Activated naive CD8-positive, alpha-beta T cell (primary cell): ENCODE measurements around the gene RPP25L.
A peak's percentile ranks its signal among the peaks of the same experiment; 100 is the strongest.

ENCODE experiments used
- H3K27ac Mint-ChIP-seq: one replicate; pipeline ENCODE4 v1.8.0; 2021; ENCODE audit warnings: mixed read lengths
- H3K27me3 Mint-ChIP-seq: one replicate; pipeline ENCODE4 v1.8.0; 2021; ENCODE audit warnings: mixed read lengths
- H3K36me3 Mint-ChIP-seq: one replicate; pipeline ENCODE4 v1.8.0; 2021; ENCODE audit warnings: mixed read lengths
- H3K4me1 Mint-ChIP-seq: one replicate; pipeline ENCODE4 v1.8.0; 2021; ENCODE audit warnings: low read depth, mixed read lengths
- H3K4me3 Mint-ChIP-seq: one replicate; pipeline ENCODE4 v1.8.0; 2021; ENCODE audit warnings: mild to moderate bottlenecking, mixed read lengths
- H3K9me3 Mint-ChIP-seq: one replicate; pipeline ENCODE4 v1.8.0; 2021; ENCODE audit warnings: low read depth, mixed read lengths

Gene RPP25L

DNA sequence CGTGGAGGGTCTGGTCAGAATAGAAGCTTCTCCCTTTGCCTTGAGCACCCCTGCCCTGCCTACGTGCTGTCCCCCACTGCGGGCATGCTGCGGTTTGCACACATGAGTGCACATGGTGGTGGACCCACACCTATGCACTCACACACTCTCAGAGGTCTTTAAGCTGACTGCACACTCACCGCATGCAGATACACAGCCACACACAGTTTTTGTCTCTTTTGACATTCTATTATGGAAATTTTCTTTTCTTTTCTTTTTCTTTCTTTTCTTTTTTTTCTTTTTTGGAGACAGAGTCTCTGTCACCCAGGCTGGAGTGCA lies 17.6 kb upstream of the RPP25L start:
- H3K4me1 Mint-ChIP-seq, result peaks cover 26% of the 10 kb centered on the region
- H3K4me3 Mint-ChIP-seq, result peak overlapping the region; percentile 86
- H3K9me3 Mint-ChIP-seq, result no peaks in the 10 kb centered on the region
- H3K36me3 Mint-ChIP-seq, result no peaks in the 10 kb centered on the region
- peaks cover 27% of the 10 kb centered on the region for H3K27me3 Mint-ChIP-seq
- no peak overlapping the region for H3K27ac Mint-ChIP-seq

DNA sequence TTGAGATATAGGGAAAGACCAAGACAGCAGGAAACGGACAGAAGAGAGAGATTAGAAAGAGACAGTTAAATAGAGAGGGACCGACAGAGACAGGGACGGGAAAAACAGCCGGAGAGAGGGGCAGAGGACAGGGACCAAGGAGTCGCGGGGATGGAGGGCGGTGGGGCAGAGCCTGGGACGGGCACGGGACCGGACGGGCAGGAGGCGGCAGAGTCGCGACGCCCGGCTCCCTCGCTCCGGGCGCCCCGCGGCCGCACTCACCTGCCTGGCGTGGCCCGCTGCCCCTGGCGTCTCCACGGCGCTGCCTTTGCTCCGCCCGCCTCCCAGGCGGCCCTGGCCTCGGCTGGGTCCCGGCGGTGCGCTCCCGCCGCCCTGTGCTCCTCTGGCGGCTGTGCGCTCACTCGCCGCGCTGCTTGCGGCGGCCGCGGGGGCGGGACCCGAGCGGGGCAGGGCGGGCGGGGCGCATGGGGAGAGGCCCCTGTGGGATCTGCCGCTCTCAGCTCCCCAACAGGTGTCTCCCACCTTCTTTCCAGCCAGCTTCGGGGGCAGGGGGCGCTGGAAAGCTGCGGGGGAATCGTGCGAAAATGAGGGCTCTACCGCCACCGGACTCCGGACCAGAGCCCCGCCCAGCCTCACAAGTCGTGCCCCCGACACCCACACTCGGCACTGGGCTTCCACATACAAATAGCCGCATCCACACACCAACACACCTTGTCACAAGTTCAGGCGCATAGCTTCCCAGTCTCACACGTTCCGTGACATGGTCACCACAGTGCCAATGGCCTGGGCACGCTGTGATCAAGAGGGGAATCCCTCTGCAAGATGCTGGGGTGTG lies 17.0 kb upstream of the RPP25L start, which contains the start of gene ARID3C:
Gene ARID3C, minus strand, starts transcription at position 411 of the 835 bp plus-strand sequence. CDS start 1,052 bp downstream, outside the sequence.
- H3K27me3 Mint-ChIP-seq, result peaks cover 28% of the 10 kb centered on the region
- no peaks in the 10 kb centered on the region for H3K36me3 Mint-ChIP-seq
- H3K27ac Mint-ChIP-seq, result no peak within 1 kb of the TSS
- peak within 1 kb of the TSS; percentile 86 for H3K4me3 Mint-ChIP-seq
- H3K9me3 Mint-ChIP-seq, result no peaks in the 10 kb centered on the region
- H3K4me1 Mint-ChIP-seq, result peaks cover 23% of the 10 kb centered on the region

DNA sequence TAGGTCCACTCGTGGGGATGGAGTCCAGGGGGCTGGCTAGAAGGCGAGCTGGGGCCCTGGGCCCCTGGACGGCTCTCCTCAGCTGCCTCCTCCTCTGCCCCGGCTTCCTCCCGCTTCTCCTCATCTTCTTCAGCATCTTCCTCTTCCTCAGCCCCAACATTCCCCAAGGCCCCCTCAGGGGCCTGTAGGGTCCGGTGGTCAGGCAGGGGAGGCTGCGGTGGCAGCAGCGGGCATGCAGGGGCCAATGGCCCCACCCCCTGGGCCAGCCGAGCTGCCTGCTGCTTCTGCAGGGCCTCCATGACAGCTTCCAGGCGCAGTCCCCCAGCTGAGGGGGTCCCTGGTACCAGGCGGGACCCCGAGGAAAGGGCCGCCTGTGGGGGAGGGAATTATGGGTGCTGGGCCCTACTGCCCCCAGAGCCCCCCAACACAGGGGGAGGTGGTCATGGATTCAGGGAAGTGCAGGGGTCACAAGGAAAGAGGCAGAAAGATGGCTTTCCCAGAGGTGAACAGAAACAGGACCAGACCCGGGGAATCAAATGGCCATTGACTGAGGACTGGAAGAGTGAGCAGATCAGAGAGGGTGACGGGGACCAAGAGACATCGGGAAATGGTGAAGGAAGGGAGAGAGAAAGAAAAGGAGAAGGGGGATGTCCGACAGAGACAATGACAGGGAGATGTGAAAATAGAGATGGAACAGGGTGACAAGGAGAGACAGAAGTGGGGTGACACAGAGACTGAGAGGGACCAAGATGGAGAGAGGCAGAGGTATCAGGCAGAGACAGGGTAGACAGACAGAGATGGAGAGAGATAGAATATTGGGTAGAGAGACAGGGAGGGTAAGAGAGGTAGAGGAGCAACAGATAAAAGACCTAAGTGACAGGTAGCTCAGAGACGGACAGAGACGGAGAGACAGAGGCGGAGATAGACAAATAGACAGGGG lies 16.1 kb upstream of the RPP25L start:
- no peaks in the 10 kb centered on the region for H3K9me3 Mint-ChIP-seq

DNA sequence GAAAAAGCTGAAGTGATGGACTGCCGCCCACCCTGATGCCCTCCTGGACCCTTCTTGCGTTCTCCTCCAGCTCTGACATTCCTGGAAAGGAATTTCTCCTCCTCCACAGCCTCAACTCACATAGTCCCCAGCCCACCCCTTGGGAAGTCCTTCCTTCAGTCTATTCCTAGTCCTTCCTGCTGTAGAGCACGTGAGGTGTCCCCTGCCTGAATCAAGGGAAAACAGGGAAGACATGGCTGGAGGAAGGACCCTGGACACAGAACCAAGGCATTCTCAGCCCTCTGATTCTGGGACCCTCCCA lies 13.2 kb upstream of the RPP25L start:
- no peaks in the 10 kb centered on the region for H3K9me3 Mint-ChIP-seq
- no peak overlapping the region for H3K27ac Mint-ChIP-seq
- H3K27me3 Mint-ChIP-seq, result peaks cover 37% of the 10 kb centered on the region
- no peaks in the 10 kb centered on the region for H3K36me3 Mint-ChIP-seq
- H3K4me3 Mint-ChIP-seq, result no peak overlapping the region
- H3K4me1 Mint-ChIP-seq, result peaks cover 29% of the 10 kb centered on the region

More for the DNA sequence above, 16.1 kb upstream of the RPP25L start:
- peaks cover 25% of the 10 kb centered on the region for H3K4me1 Mint-ChIP-seq
- H3K27me3 Mint-ChIP-seq, result peaks cover 32% of the 10 kb centered on the region
- no peaks in the 10 kb centered on the region for H3K36me3 Mint-ChIP-seq
- peak overlapping the region; percentile 84 for H3K4me3 Mint-ChIP-seq
- H3K27ac Mint-ChIP-seq, result no peak overlapping the region

DNA sequence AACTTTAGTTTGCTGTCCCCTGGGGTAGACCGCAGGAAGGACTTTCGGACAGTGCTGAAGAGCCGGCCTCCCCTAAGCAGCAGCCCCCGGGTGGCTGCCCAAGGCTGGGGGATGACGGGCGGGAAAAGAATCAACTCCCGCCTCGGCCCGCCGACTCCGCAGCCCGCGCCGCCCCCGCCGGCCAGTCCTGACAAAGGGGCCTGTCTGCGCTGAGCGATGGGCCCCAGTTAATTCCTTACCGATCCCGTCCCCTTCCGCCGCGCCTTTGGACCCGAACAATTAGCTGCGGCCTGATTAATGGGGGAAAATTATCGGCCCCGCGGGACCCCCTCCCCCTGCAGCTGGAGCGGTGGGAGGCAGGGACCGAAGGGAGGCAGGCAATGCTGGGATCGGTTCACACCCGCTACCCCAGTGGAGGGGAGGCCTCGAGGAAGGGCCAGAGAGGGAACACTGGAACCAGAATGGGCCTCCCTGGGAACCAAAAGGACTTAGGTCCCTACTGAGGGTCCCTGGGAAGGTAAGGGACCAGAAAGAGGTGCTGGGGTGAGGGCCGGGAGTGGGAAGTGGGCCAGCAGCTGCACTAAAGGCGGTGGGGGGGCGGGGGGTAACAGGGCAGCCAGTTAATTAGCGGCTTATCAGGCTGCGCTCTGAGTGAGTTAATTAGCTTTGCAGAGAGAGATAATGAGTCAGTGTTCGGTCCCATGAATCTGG lies 12.7 kb upstream of the RPP25L start:
- H3K36me3 Mint-ChIP-seq, result no peaks in the 10 kb centered on the region
- H3K27ac Mint-ChIP-seq, result no peak overlapping the region
- peak overlapping the region; percentile 66 for H3K4me3 Mint-ChIP-seq
- H3K4me1 Mint-ChIP-seq, result peaks cover 31% of the 10 kb centered on the region
- H3K27me3 Mint-ChIP-seq, result peaks cover 35% of the 10 kb centered on the region
- H3K9me3 Mint-ChIP-seq, result no peaks in the 10 kb centered on the region

DNA sequence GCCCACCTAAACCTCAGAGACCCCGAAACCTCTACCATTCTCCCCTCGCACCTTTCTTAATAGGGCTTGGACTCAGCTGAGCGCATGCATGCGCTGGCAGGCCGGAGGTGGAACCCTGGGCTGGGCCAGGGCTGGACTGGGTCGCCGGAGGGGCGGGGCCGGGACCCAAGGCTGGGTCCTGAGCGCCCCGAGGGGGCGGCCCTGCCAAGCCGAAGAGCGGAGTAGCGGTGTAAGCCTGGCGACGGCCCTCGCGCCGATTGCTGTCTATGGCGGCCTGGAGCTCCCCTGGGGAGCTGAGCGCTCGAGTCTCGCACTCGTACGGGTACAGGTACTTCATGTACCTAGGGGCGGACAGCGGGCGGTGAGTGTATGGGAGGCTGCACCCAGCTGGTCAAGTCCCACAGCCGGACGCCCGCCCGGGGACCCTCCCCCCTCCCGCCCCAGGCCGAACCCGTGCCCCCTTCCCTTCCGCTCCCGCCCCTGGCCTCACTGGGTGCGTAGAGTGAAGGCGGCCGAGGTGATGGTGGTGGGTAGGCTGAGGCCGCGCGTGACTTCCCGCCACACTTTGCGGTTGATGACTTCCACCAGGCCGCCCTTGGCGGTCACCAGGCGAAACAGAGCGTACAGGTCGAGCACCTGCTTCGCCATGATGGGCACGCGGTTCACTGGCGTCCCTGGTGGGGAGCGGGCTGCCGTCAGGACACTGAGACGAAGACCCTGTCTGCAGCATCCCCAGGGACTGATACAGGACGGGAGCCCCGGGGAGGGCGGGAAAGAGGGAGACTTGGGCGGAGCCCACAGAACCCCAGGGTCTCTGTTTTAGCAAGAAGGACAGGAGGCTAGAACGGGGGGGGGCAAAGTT lies 11.7 kb upstream of the RPP25L start:
- Mint-ChIP-seq H3K36me3 (no peaks in the 10 kb centered on the region), H3K4me3 (peak overlapping the region; percentile 66), H3K9me3 (no peaks in the 10 kb centered on the region), H3K27ac (no peak overlapping the region), H3K27me3 (peaks cover 32% of the 10 kb centered on the region), H3K4me1 (peaks cover 34% of the 10 kb centered on the region)

DNA sequence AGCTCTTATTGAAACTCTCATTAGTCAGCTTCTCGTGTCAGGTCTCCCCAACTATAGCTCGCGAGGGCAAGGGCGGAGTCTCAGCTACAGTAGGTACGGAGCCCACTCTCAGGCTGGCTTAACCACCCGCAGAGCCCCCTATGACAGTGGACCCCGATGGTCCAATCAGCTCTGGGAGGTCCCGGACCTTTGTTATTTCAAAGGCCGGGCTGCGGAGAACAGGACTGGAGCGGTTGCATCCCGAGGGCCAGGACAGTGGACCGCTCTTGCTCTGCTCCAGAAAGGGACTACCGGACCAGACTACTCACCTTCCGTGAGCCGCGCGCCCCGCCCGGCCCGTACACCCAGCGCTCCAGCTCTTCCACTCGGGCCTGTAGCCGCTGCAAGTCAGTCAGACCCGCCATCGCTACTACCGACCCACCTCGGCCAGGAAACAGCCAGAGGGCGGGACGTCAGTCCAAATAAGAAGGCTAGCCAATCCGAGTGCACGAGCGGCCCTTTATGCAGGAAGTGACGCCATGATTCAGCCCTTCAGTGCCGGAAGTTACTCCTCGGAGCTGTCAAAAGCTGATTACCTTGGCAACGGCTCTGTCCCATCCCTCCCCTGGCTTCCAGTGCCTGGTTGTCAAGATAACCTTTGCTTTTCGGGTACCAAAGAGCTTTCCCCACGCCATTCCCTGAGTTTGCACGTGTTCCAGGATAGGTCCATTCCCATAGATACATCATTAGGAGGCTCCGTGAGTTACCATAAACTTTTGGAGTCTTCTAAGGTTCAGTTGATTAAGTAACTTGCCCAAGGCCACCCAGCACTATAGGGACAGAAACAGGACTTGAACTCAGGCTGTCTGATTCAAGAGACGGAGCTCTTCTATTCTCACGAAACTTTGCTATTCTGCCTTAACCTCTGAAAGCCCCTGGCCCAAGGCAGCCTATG lies 8.4 kb upstream of the RPP25L start, which contains the start of gene DCTN3:
Gene DCTN3, minus strand, starts transcription at position 435 of the 934 bp plus-strand sequence. Its CDS starts 31 bp downstream, at position 404.
- H3K9me3 Mint-ChIP-seq, result no peaks in the 10 kb centered on the region
- peak within 1 kb of the TSS; percentile 66 for H3K27ac Mint-ChIP-seq
- peak within 1 kb of the TSS; percentile 95 for H3K4me3 Mint-ChIP-seq
- peaks cover 12% of the 10 kb centered on the region for H3K27me3 Mint-ChIP-seq
- peaks cover 6% of the 10 kb centered on the region for H3K36me3 Mint-ChIP-seq
- H3K4me1 Mint-ChIP-seq, result peaks cover 28% of the 10 kb centered on the region

DNA sequence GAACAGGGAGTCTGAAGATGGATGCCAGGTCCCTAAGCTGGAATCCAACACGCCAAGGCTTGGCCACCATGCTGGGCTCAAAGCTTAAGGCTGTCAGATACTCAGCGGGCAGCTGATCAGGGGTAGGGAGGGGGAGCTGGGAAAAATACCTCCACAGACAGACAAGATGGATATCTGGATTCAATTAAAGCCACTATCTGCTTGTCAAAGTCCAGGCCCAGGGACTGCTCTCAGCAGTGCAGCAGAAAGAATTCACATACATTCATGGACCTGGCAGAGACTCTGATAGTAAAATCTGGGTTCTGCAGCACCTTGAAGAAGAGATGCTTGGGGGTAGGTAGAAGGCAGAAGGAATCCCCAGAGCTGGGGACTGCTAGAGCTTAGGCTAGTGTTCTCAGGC lies 3.2 kb upstream of the RPP25L start:
- Mint-ChIP-seq H3K27ac (no peak overlapping the region), H3K36me3 (peaks cover 9% of the 10 kb centered on the region), H3K9me3 (no peaks in the 10 kb centered on the region), H3K4me3 (no peak overlapping the region), H3K27me3 (no peaks in the 10 kb centered on the region), H3K4me1 (peaks cover 32% of the 10 kb centered on the region)

DNA sequence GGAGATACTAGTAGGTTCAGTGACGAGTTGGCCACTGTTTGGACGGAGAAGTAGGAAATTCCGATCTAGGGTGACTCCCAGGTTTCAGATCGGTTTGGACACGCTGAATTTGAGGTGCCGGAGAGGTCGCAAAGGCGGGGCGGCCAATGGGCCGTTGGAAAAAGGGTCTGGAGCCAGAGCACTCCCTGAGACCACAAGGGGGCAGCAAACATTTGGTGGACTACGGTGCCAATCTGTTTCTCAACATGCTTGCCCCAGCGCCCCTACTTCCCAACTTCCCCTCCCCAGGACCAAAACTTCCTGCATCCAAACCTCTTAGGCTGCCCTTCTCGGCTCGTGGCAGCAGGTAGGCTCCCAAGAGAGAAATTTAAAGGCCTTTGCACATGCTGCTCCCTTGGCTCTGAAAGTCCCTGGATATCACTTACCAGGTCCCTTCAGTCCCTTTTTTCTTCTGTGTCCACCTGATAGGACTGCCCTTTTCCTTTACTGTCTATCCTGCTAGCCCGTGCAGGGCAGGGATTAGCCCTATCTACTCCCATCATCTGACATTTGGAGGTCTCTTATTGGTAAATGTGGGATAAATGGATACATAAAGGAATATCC lies 992 bp upstream of the RPP25L start:
- no peaks in the 10 kb centered on the region for H3K27me3 Mint-ChIP-seq
- H3K9me3 Mint-ChIP-seq, result no peaks in the 10 kb centered on the region
- H3K27ac Mint-ChIP-seq, result peak overlapping the region; percentile 96
- H3K36me3 Mint-ChIP-seq, result peaks cover 9% of the 10 kb centered on the region
- peaks cover 23% of the 10 kb centered on the region for H3K4me1 Mint-ChIP-seq
- peak overlapping the region; percentile 88 for H3K4me3 Mint-ChIP-seq

DNA sequence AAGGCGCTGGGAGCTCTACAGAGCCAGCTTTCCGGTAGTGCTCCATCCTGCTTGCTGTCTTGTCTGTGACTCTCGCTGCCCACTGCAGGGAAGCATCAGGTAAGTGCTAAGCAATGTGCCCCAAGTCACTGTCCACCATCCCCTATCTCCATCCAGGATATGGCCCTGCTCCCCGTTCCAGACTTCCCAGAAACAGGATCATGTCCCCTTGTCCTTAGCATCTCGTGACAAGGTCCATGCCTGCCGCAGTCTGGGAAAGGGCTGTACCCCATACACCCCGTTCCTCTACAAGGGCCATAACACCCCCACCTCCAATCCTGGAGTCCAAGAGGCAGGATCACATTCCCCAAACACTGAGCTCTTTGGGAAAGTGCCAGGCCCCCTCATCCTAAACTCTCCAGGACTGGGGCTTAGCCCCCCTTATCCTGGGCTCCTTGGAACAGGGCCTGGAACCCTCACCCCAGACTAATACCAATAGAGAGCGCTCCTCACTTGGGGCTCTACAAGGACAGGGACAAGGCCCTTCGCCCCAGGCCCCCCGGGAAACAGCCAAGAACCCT lies 566 bp downstream of the RPP25L start:
- Mint-ChIP-seq H3K27me3 (no peaks in the 10 kb centered on the region), H3K9me3 (no peaks in the 10 kb centered on the region), H3K4me3 (peak overlapping the region; percentile 88), H3K27ac (peak overlapping the region; percentile 96), H3K4me1 (peaks cover 23% of the 10 kb centered on the region), H3K36me3 (peaks cover 4% of the 10 kb centered on the region)

DNA sequence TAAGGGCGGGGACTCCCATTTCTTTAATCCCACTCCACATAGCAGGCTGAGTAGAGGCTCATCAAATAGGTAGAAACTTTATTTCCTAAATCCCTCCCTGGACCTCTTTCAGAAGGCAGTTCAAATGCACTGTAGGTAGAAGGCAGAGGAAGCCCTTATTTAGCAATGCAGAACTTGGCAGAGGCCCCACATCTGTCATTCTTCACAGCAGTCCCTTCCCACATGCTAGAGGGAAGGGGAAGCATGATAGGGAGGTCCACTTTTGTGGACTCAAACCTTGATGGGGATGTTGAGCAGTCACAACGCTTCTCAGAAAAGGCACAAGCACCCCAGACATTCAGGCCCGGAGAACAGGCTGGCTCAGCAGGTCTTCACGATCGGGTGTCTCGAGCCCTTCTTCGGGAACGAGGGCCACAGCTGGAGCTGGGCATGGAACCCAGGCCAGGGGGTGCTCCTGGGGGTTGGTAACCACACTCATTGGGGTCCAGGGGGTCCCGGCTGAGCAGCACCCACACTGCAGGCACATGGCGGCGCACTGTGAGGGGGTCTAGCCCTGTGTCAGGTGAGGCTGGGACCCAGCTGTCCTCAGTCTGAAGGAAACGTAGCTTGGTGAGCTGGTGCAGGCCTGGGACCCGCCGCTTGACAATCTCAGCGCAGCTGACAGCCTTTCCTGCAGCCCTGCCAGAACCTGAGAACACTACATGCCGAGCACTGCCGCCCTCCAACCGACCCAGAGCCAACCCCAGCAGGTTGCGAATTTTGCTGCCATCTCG lies 1.3 kb downstream of the RPP25L start:
- Mint-ChIP-seq H3K27me3 (no peaks in the 10 kb centered on the region), H3K4me3 (peak overlapping the region; percentile 88), H3K4me1 (peaks cover 23% of the 10 kb centered on the region), H3K27ac (peak overlapping the region; percentile 13), H3K9me3 (no peaks in the 10 kb centered on the region), H3K36me3 (peaks cover 3% of the 10 kb centered on the region)

DNA sequence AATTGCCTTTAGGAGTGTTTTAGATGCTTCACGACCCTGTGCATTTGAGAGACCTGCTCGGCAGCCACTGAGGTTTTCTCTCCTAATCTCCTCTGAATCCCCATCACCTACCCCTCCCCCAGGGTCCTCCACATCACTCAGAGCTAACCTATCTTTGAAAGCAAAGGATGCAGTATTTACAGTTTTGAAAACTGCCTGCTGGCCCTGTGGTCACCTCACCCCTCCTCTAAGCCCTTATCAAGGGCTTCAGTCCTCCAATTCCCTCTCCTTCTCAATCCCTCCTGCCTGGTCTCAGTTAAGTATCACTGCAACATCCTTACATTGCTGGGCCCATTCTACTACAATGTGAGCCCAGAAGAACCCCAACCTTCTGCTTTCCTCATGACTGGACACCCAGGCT lies 4.6 kb downstream of the RPP25L start:
- Mint-ChIP-seq H3K36me3 (peaks cover 3% of the 10 kb centered on the region), H3K27me3 (peaks cover 5% of the 10 kb centered on the region), H3K9me3 (no peaks in the 10 kb centered on the region), H3K4me1 (peaks cover 15% of the 10 kb centered on the region), H3K27ac (no peak overlapping the region), H3K4me3 (no peak overlapping the region)
